Natural killer cell treated with Interleukin-12 subunit alpha and Interleukin-12 subunit beta and Interleukin-15 and Interleukin-18, amount 100 ng/mL, for 72 hours (primary cell): ENCODE data around the gene BCL2L13. TPM values are rescaled to one million over a fixed set of nuclear protein-coding genes. Genes with fewer than 3 reads are reported as not detected.

Experiments used
- ATAC-seq, 2 donors: fragments of 150-1000 bp; cut with Tn5 transposase in 1 of 2; sonication (Bioruptor Pico), chemical (Tn5 transposase) in 1 of 2; 2 replicates each; pipeline ENCODE4 v1.10.0; 2021
- DNase-seq: peaks from one replicate; pipeline ENCODE4 v3.0.0; 2022; ENCODE audit warnings: low spot score
- H3K27ac Mint-ChIP-seq, 2 donors: 1 replicate in 1 of 2; 2 replicates in 1 of 2; pipeline ENCODE4 v1.8.0; 2022; ENCODE audit warnings: mixed read lengths in 2 of 2, mild to moderate bottlenecking in 1 of 2, moderate library complexity in 1 of 2
- H3K27me3 Mint-ChIP-seq, 2 donors: 1 replicate in 1 of 2; 2 replicates in 1 of 2; pipeline ENCODE4 v1.8.0; 2022; ENCODE audit warnings: mixed read lengths in 2 of 2
- H3K36me3 Mint-ChIP-seq: one replicate; pipeline ENCODE4 v1.8.0; 2022; ENCODE audit warnings: mixed read lengths
- H3K4me1 Mint-ChIP-seq, 2 donors: 1 replicate in 1 of 2; 2 replicates in 1 of 2; pipeline ENCODE4 v1.8.0; 2022; ENCODE audit warnings: low read depth in 2 of 2, mixed read lengths in 2 of 2, mild to moderate bottlenecking in 1 of 2
- H3K4me3 Mint-ChIP-seq: one replicate; pipeline ENCODE4 v1.8.0; 2022; ENCODE audit warnings: mixed read lengths
- H3K9me3 Mint-ChIP-seq: 2 replicates; pipeline ENCODE4 v1.8.0; 2022; ENCODE audit warnings: mixed read lengths
- total RNA-seq, 2 donors: library from RNA; stranded (reverse); gene quantifications; one replicate each; pipeline ENCODE4 v1.2.3, GENCODE V29; 2022

The BCL2L13 gene
- total RNA-seq, 2 donors from 2014 or later, result 37.4 to 38.2 TPM

DNA sequence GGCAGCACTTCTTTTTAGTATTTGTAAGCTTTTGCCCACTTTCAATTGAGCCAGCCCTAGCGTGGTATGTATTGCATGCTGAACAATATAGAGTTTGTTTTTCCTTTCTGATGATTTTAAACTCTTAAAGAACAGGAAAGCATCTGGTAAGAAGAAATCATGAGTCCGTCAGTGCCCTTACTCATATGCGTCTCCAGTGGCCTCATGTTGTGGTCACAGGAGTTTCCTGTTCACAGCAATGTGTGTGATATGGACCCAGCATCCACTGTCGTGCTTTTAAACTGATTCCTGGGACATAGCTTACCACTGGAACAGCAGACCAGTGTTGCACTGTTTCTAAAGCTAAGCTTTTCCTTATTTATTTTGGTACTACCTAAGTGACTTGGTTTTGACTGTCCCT is 95.6 kb downstream of the BCL2L13 start:
- H3K36me3 Mint-ChIP-seq, result peaks cover 13% of the 10 kb centered on the region
- peak overlapping the region; percentile 2 to 56 for H3K27ac Mint-ChIP-seq
- DNase-seq (no peak), ATAC-seq (peak; percentile 90 to 95)
- H3K27me3 Mint-ChIP-seq, result no peaks in the 10 kb centered on the region
- peak overlapping the region; percentile 51 for H3K4me3 Mint-ChIP-seq
- H3K9me3 Mint-ChIP-seq, result no peaks in the 10 kb centered on the region
- peaks cover 18 to 20% of the 10 kb centered on the region in 2 donors for H3K4me1 Mint-ChIP-seq

DNA sequence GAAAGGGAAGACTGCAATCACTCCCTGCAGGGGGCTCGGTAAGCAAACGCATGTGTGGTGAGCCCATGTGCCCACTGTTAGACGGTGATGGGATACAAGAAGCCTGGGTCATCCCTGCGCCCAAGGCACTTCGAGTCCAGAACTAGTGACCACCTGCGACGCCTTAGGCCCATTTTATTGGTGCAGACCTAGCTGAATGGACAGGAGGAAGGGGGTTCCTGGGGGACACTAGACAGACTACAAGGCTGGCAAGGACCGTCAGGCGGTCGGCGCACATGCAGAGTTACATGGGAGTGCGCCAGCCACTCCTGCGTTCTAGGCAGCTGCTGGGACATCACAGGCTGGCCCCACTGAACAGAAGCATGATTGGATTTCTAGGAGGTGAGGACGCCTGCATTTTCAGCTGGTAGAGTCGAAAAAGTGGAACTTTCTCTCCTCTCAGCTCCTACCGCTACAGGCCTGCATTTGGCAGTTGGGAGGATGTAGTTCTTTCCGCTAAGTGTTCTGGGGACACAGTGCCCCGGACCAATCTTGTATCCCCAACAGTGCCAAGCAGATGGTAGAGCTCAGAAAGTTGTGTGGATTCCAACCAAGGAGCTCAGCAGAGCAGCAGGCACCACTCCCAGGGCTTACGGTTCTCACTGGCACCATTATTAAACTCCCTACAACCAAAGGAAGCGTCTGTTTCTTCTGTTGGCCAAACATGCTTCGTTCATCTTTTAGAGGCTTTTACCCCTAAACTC is 100.0 kb downstream of the BCL2L13 start:
- DNase-seq, result no peak
- no peak for ATAC-seq
- H3K4me1 Mint-ChIP-seq, result peaks cover 14 to 15% of the 10 kb centered on the region in 2 donors
- no peaks in the 10 kb centered on the region for H3K9me3 Mint-ChIP-seq
- no peaks in the 10 kb centered on the region for H3K27me3 Mint-ChIP-seq
- no peak overlapping the region for H3K27ac Mint-ChIP-seq
- peaks cover 4% of the 10 kb centered on the region for H3K36me3 Mint-ChIP-seq
- H3K4me3 Mint-ChIP-seq, result no peak overlapping the region

DNA sequence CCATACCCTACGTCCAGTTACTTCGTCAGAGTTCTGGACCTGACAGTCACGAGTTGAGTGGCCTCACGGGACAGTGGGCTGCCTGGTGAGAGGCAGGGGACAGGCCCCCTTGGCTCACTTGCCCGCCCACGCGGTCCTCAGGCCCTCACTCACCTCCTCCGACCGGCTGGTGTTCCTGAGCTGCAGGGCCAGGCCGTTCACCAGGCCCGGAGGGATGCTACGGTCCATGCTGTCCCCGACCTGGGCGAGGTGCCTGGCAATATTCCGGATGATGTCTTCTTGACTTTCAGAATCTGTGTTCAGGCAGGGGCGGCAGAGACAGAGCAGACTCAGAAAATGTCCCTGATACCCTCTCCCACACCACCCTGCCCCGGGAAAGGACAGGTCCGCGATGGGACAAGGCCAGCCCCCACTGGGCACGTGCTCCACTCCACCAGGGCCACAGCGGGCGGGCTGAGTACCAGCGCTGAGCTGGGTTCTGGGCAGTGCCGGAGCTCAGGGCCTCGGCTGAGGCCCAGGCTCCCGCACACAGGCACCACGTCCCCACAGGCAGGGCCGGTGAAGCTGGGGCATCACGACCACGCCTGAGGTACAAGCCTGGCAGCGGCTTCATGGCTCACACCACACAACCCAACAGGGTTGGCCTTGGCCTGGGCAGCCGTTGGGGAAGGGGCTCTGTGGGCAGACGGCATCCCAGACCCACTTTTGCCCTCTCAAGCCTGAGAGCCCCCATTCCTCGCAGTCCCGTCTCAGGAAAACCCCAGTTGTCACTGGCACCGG is 100.8 kb downstream of the BCL2L13 start:
- peak in 1 of 2 donors; percentile 25 for ATAC-seq
- no peaks in the 10 kb centered on the region for H3K27me3 Mint-ChIP-seq
- no peaks in the 10 kb centered on the region for H3K36me3 Mint-ChIP-seq
- peaks cover 5 to 8% of the 10 kb centered on the region in 2 donors for H3K4me1 Mint-ChIP-seq
- H3K27ac Mint-ChIP-seq, result no peak overlapping the region
- H3K4me3 Mint-ChIP-seq, result no peak overlapping the region
- no peaks in the 10 kb centered on the region for H3K9me3 Mint-ChIP-seq
- no peak for DNase-seq

DNA sequence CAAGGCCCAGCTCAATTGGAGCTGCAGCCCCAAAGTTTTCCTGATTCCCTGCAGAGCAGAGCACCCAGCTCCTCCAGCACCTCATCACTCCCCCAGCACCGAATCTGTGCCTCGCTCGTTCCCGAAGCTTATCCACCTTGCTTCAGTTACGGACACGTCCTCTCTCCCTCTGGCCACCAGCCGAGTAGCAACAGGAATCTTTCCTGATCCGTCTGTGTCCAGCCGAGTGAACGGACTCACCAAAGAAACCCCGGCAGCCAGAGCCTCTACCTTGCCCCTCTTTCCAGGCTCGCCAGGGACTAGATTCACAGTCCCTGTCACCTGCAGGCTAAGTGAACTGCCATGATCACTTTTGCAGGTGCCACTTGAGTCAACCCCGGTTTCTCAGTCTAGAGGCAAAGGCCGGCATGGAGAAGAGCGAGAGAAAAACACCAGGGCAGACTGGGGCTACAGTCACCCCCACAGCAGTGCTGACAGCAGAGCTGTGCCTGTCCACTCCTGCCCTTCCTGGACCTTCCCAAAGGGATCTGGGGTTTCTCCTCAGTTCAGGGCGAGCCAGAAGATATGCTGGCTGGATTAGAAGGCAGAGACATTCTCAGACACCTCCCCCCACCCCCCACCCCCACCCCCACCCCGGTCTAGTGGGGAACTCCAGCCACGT is 103.4 kb downstream of the BCL2L13 start:
- ATAC-seq (peak in 1 of 2 donors; percentile 12), DNase-seq (no peak)
- Mint-ChIP-seq H3K4me3 (no peak overlapping the region), H3K9me3 (no peaks in the 10 kb centered on the region), H3K27ac (peak overlapping the region in 1 of 2 donors; percentile 57), H3K4me1 (peaks cover 0 to 9% of the 10 kb centered on the region in 2 donors), H3K36me3 (no peaks in the 10 kb centered on the region), H3K27me3 (no peaks in the 10 kb centered on the region)

DNA sequence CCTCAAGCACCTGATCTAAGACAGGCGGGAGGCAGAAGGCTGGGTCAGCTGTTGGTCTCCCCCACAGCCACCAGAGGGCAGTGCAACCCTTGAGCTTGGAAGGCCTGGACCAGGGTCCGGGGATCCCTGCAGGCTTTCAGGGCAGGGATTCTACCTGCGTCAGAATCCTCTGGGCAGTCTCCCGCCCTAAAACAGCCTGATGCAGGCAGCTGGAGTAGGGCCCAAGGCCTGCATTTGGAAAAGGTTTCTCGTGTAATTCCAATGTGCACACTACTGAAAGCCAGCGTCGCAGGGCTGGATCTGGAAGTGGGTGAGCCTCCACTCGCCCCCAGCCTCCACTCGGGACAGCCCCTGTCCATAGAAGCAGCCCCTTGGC is 104.0 kb downstream of the BCL2L13 start:
- H3K9me3 Mint-ChIP-seq, result no peaks in the 10 kb centered on the region
- no peak overlapping the region for H3K4me3 Mint-ChIP-seq
- no peak overlapping the region for H3K27ac Mint-ChIP-seq
- no peaks in the 10 kb centered on the region for H3K36me3 Mint-ChIP-seq
- H3K4me1 Mint-ChIP-seq, result peaks cover 0 to 9% of the 10 kb centered on the region in 2 donors
- DNase-seq (no peak), ATAC-seq (peak; percentile 65 to 80)
- no peaks in the 10 kb centered on the region for H3K27me3 Mint-ChIP-seq

DNA sequence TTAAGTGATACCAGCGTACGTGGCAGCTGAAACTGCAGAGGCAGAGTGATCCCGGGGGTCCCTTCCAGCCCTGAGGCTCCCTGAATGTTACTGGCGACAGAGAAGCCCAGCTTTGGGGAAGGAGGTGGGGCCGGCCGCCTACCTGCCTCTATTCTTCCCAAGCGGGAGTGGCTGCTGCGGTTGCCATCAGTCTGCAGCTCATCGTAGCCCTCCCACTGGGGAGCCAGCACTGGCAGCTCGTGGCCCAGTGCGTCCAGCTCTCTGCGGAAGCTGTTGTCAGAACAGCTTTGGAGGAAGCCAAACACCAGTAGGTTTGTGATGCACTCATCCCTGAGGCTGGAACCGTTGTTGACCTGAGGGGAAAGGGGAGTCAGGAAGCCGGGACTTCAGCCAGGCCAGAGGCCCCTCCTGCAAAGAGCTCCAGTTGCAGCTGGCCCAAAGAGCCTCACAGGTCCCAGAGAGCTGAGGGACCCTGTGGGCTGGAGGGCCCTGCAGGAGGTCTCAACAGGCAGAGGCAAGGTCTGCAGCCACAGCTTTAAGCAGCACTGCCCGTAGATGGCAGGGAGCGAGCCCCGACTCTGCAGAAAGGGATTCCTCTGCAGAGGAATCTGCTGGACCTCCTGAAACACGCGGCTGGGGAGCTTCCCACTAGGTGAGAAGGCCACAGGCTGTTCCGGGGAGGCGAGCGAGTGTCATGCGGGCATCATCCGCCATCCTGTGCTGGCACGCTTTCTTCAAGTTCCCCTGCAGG is 105.3 kb downstream of the BCL2L13 start:
- no peak for ATAC-seq
- no peak for DNase-seq
- Mint-ChIP-seq H3K4me3 (no peak overlapping the region), H3K36me3 (no peaks in the 10 kb centered on the region), H3K9me3 (no peaks in the 10 kb centered on the region), H3K4me1 (peaks cover 0 to 9% of the 10 kb centered on the region in 2 donors), H3K27me3 (no peaks in the 10 kb centered on the region), H3K27ac (no peak overlapping the region)

DNA sequence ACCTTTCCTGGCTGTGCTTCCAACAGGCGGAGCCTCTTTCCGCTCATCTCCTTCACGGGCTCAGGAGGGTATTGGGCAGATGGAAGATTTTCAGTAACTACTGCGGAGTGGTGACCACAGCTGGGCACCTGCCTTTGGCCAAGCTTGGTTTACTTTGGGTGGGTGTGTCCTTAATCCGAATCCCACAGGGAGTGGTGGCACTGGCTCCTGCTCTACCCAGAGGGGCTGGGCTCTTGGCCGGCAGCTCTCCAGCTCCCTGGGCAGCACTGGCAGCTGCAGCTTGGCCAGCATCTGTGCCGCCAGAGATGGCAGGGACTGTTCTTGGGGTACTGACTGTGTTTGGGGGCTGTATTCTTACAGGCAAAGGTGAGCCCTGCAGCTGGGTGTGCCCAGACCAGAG is 105.9 kb downstream of the BCL2L13 start:
- H3K27me3 Mint-ChIP-seq, result no peaks in the 10 kb centered on the region
- H3K9me3 Mint-ChIP-seq, result no peaks in the 10 kb centered on the region
- no peak overlapping the region for H3K27ac Mint-ChIP-seq
- no peak for ATAC-seq
- no peak overlapping the region for H3K4me3 Mint-ChIP-seq
- no peaks in the 10 kb centered on the region for H3K36me3 Mint-ChIP-seq
- no peak for DNase-seq
- peaks cover 0 to 9% of the 10 kb centered on the region in 2 donors for H3K4me1 Mint-ChIP-seq

DNA sequence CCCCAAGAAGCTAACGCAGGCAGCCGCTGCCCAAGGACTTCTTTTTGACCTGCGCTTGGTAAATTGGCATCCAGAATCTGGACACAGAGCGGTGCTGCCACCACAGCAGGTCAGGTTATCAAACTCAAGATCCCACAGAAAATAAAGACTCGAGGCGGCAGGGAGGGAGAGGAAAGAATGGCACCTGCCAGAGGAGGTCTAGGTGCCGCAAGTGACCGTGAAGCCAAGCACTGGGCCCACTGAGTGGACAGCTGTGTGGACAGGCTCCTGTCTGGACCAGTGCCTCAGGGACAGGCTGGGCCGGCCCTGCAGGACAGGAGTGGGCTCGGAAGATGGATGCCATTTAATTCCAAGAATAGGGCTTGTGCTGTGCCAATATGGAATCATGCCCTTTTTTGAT is 108.4 kb downstream of the BCL2L13 start:
- no peaks in the 10 kb centered on the region for H3K36me3 Mint-ChIP-seq
- no peak overlapping the region for H3K27ac Mint-ChIP-seq
- no peaks in the 10 kb centered on the region for H3K27me3 Mint-ChIP-seq
- peaks cover 0 to 6% of the 10 kb centered on the region in 2 donors for H3K4me1 Mint-ChIP-seq
- no peak overlapping the region for H3K4me3 Mint-ChIP-seq
- ATAC-seq, result no peak
- no peak for DNase-seq
- no peaks in the 10 kb centered on the region for H3K9me3 Mint-ChIP-seq

DNA sequence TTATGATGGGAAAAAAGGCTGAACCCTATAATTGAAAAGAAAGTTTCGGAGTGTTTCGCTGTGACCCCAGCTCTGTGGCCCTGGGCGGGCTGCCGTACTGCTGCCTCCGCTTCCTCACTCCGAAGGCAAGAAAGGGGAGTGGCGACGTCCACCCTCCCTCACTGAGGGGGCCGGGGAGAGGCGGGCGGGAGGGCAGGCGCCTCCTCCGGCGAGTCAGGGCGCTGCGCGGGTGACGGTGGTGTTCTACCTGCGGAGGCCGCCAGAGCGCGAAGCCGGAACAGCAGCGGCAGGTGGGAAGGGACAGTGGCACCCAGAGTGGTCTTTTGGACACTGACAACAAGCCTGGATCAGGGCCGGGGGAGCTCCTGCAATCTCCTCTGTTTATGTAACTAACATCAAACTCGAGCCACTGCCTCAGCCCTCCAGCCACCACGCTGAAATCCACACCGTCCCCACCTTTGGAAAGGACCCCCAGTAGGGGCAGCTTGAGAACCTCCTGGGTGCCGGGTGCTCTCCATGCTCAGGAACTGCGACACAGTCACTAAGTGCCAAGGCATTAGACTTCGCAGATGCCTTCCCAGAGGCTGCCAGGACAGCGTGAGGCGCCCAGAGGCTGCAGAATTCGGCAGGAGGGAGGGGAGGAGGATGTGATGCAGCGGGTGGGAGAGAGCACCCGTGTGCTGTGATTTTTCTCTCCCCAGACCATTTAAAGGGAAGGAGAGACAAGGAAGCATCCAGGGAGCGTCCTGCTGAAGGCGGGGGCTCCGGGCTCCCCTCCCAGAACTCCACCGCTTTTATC is 110.2 kb downstream of the BCL2L13 start:
- H3K9me3 Mint-ChIP-seq, result no peaks in the 10 kb centered on the region
- no peaks in the 10 kb centered on the region for H3K36me3 Mint-ChIP-seq
- DNase-seq (no peak), ATAC-seq (no peak)
- H3K4me3 Mint-ChIP-seq, result no peak overlapping the region
- no peak overlapping the region for H3K27ac Mint-ChIP-seq
- H3K4me1 Mint-ChIP-seq, result peaks cover 0 to 13% of the 10 kb centered on the region in 2 donors
- no peaks in the 10 kb centered on the region for H3K27me3 Mint-ChIP-seq

DNA sequence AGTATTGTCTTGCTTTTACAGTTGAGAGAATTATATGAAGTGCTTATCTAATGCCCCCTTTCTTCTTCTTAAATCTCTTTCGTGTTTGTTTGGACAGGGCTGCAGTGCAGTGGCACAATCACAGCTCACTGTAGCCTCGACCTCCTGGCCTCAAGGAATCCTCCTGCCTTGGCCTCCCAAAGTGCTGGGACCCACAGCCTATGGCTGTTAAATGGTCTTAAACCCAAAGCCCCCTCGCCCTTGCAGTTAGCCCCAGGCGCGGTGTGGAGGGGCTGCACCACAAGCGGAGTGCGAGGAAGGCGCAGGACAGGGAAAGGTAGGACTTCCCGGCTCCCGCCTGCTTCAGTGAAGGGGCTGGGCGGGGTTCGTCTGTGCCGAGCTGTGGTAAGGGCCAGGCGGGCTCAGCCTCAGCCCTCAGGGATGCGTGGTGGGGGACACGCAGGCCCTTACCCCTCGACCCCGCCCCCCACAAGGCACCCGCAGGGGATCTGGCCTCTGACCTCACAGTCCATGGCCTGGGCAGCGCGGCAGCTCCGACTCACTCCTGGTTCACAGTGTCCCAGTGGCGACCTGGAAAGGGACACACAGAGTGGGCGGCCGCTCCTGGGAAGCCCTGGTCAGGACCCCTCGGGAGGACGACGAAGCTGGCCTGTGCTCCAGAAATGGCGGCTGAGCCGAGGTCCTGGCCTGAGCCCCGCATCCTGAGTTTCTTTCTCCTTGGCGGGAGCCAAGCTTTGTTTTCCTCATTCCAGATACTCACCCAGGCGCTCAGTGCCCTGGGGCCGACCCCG is 111.2 kb downstream of the BCL2L13 start:
- ATAC-seq (peak in 1 of 2 donors; percentile 22), DNase-seq (no peak)
- Mint-ChIP-seq H3K27me3 (no peaks in the 10 kb centered on the region), H3K4me3 (no peak overlapping the region), H3K4me1 (peaks cover 0 to 14% of the 10 kb centered on the region in 2 donors), H3K27ac (no peak overlapping the region), H3K36me3 (no peaks in the 10 kb centered on the region), H3K9me3 (no peaks in the 10 kb centered on the region)

DNA sequence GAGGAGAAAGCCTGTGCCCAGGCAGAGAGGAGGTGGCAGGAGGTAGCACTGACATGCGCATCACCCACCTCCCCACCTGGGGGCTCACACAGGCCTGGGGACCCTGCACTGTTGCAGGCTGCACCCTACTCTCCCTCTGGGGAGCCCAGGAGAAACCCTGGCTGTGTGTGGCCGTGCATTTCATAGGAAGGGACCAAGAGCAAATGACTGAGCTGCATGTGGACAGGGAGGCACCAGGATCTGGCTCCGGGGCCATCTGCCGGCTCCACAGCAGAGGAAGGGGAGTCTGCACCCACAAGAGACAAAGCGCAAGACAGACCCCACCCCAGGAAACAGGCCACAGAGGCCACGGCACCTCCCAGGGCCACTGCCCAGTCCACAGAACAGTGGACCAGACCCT is 113.0 kb downstream of the BCL2L13 start:
- Mint-ChIP-seq H3K27ac (no peak overlapping the region), H3K27me3 (no peaks in the 10 kb centered on the region), H3K9me3 (no peaks in the 10 kb centered on the region), H3K4me1 (peaks cover 0 to 11% of the 10 kb centered on the region in 2 donors), H3K36me3 (no peaks in the 10 kb centered on the region), H3K4me3 (no peak overlapping the region)
- no peak for DNase-seq
- no peak for ATAC-seq

DNA sequence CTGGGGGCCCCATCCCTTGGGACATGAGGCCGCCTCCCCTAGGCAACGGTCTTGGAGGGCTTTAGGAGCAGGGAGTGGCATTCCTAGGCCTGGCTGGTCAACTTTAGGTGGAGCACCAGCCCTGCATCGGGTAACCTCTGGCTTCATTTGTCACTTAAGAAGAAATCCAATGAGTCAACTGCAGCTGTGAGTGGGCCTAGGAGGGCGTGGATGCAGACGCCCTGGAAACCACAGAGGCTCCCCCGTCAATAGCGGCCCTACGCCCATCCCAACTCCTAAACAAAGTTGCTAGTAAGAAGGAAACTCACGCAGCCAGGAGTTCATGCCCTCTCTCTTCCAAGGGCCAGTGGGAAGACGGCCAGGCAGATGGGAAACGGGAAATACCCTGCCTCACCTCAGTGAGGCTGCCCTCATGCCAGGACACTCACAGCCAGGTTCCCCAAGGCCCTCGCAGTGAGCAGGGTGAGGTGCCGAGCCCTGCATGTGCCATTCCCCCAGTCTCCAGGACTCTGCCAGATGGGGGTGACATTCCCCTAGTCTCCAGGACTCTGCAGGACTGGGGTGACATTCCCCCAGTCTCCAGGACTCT is 114.9 kb downstream of the BCL2L13 start:
- H3K27ac Mint-ChIP-seq, result no peak overlapping the region
- DNase-seq, result no peak
- H3K36me3 Mint-ChIP-seq, result no peaks in the 10 kb centered on the region
- no peaks in the 10 kb centered on the region for H3K27me3 Mint-ChIP-seq
- H3K4me3 Mint-ChIP-seq, result no peak overlapping the region
- ATAC-seq, result no peak
- no peaks in the 10 kb centered on the region for H3K9me3 Mint-ChIP-seq
- peaks cover 0 to 15% of the 10 kb centered on the region in 2 donors for H3K4me1 Mint-ChIP-seq
